HG03060 (cell line): ENCODE measurements around the gene FHIP1B.
A peak's percentile ranks its signal among the peaks of the same experiment; 100 is the strongest.

Experiments
- ATAC-seq: cut with Tn5 transposase; IDR thresholded peaks from one replicate; pipeline ENCODE4 v1.9.1; 2021; ENCODE audit warnings: low read depth, moderate number of reproducible peaks; ENCODE audit not compliant: unreplicated experiment

FHIP1B gene

DNA sequence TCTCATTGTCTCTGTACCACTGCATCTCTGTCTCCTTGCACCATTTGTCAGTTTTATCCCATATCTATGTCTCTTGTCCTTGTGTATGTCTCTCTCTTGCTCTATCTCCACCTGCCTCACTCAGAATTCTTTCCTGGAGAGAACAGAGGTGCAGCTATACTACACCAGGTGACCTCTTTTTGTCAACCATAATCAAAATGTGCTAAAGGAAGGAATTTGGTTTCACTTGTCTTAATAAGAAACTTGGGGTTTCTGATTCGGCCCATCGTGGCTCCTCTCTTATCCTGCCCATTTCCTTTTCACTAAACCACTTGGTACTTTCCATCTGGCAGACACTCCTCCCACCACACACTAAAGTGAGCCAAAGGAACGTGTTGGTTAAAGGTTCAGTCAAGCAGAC lies 31.1 kb downstream of the FHIP1B start:
- peak; percentile 74 for ATAC-seq

DNA sequence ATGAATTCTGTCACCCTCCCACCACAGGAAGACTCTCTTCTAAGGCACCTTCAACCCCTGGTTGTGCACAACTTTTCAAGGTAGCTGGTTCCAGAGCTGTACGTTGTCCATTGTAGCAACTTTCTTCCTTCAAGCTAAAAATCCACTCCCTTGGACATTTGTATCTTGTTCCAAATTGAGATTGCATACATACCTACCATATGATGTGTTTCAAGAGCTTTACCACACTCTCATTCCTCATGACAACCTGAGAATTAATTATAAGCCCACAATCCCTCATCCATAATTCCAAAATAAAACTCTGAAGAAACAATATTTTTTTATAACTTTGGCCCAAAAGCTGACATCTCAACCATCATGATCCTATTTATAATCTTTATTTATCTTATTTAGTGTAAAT lies 32.4 kb downstream of the FHIP1B start:
- ATAC-seq, result no peak

DNA sequence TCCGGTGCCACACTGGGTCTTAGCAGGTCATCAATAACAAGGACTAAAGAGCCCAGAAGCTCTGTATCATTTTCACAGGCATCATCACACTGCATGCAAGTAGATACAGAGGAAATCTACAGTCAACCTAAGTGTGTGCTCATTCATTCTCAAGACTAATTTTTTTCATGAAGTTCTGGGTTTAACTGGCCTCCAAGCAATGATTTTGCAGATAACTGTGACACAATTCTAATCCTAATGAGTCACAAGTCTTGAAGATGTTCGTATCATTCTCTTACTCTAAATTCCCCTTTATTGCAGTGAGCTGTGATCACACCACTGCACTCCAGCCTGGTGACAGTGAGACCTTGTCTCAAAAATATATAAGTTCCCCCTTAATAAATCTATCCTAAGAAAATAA lies 33.0 kb downstream of the FHIP1B start:
- ATAC-seq, result no peak

DNA sequence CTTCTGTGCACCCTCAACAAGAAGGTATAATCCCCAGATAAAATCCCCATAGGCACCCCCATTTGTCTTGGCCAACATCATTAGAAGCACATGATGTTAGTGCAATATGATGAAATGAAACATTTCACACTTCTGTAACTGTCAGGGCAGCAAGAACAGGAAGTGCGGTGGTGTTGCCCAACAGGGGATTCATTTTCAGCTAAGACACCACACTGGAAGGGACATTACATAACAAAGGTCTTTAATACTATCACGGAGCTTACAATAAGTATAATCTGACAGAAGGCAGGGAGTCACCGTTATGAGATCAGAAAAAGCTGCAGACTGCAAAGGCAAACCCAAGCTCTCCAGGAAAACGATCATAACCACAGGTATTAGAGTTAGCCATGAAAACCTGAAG lies 33.5 kb downstream of the FHIP1B start:
- ATAC-seq, result no peak

GRCh38 chr11:6199174-6199810 lies 35.1 kb downstream of the FHIP1B start, which contains the start of gene OR52W1:
OR52W1 (plus strand) TSS chr11:6199224; CDS start chr11:6199224, 0 bp downstream.
- no peak for ATAC-seq

- ATAC-seq, result no peak
Measured at GRCh38 chr11:6197466-6198200, 36.8 kb downstream of the FHIP1B start.

DNA sequence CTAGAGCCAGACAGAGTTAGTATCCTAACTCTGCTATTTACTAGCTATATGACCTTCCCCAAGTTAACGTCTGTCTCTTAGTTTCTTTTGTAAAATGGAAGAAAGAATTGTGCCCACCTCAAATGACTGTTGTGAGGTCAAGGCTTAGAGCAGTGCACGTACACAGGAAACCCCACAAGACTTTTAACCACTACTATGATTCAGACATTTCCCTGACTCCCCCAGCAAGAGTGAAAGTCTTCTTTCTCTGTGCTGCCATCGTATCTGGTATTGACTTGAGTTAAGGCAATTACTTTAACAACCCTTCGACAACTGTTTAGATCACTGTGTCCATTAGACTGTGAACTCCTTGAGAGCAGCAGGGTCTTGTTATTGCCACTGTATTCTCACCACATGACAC lies 38.0 kb downstream of the FHIP1B start:
- no peak for ATAC-seq

- ATAC-seq, result no peak
Measured at GRCh38 chr11:6194065-6194581, 40.3 kb downstream of the FHIP1B start.

GRCh38 chr11:6191742-6192141 lies 42.7 kb downstream of the FHIP1B start:
- no peak for ATAC-seq

DNA sequence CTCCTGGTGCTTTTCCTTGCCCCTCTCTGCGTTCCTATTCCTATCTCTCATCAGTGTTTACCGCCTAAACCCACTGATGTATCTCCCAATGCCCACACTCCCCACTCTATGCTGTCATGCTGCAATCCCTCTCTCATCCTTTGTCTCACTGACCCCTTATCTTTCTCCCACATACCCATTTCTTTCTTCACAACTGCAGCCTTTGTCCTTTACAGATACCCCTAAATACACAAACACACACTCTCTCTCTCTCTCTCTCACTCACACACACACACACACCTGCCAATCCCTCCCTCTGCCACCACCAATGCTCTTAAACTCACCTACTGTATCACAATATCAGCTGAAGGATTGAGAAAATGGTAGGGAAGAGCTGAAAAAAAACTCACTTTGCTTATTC lies 59.0 kb downstream of the FHIP1B start:
- ATAC-seq, result no peak

DNA sequence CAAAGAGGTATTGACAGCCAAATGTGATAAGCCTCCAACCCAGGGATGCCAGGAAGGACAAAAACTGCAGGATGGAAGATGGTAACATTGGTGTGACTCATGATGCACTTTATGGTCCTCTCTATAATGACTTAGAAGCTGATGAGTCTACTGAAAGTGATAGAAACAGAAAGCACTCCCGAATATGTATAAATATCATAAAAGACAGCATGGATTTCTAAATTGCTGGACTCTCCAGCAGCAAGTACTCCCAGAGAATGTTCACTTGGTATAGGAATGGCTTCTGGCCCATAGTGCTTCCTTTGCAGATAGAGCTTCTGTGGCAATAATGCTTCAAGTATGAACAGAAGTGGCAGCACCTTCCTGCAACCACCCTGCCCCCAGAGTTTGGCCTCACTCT lies 64.2 kb downstream of the FHIP1B start, which contains the start of gene OR52B2:
TSS of gene OR52B2 (minus strand) at position 101 of the 400 bp plus-strand sequence. CDS start at position 101, 0 bp downstream.
- ATAC-seq, result no peak
